Measurements from ENCODE around the gene ATL2.

GRCh38 chr2:38394903-38395341 lies 17.8 kb upstream of the ATL2 start:
- TF ChIP-seq POLR2A (IDR thresholded peaks at IDR 0.05; ENCODE audit: low read depth, low read length): no peak
- no peak for TF ChIP-seq TAF1 (IDR thresholded peaks at IDR 0.05; ENCODE audit: borderline replicate concordance, low read depth, low read length)
- TF ChIP-seq POLR2AphosphoS5 (IDR thresholded peaks at IDR 0.05; ENCODE audit: low read depth, low read length): no peak

All from GM12892 (cell line).